Right ventricle myocardium inferior (tissue), 1 donor: ENCODE results near the gene ACSL6. TPM values are rescaled to one million over a fixed set of nuclear protein-coding genes. Genes with fewer than 3 reads are reported as not detected.
"Not testable (repeated sequence)": the region's sequence is repeated elsewhere in the genome, so short reads cannot be mapped to it uniquely, and the experiment has no call there.

Source experiments
- ATAC-seq: fragments of 200-7000 bp; cut with Tn5 transposase; one replicate; pipeline ENCODE4 v1.9.1; 2020; ENCODE audit warnings: mild to moderate bottlenecking, moderate library complexity
- DNase-seq: peaks from one replicate; pipeline ENCODE4 v3.0.0; 2021; ENCODE audit errors: missing footprints
- intact Hi-C: fragments of 100-400 bp; cut with DNase I; formaldehyde crosslinking; loops from one replicate; pipeline ENCODE4 v1.11.0; 2022
- total RNA-seq: library from RNA; stranded (reverse); fragmentation: NEBNext Ultra II Directional; extraction: Animal tissue kit (Norgen Biotek cat#: 25700); gene quantifications from one replicate; pipeline ENCODE4 v1.2.1, GENCODE V29; 2021
- donor health status: DM: no; HTN: yes; CAD: no; lungs with severe emphysema.

The ACSL6 gene
- total RNA-seq, 1 donor from 2014 or later = 3.4 TPM

- DNase-seq (no peak), ATAC-seq (no peak)
- intact Hi-C loops = no loop called here
Observed at GRCh38 chr5:131913603-131914002, 97.9 kb downstream of the ACSL6 start.

- ATAC-seq = no peak
- no peak for DNase-seq
- intact Hi-C loops = no loop called here
Observed at GRCh38 chr5:131906668-131907067, 104.8 kb downstream of the ACSL6 start.

- intact Hi-C loops, ATAC-seq, DNase-seq: not testable (repeated sequence)
Observed at GRCh38 chr5:131902266-131902665, 109.2 kb downstream of the ACSL6 start.

Other genes starting within 250 kb of the ACSL6 start
- gene FNIP1, start 214.6 kb downstream of the ACSL6 start, total RNA-seq = 30.8 TPM
- gene MEIKIN, start 66.0 kb downstream of the ACSL6 start, total RNA-seq = not detected
- not detected for gene IL3, start 49.0 kb upstream of the ACSL6 start, total RNA-seq
- gene CSF2, start 62.1 kb upstream of the ACSL6 start, total RNA-seq = not detected
- 88.7 TPM for gene P4HA2, start 216.2 kb upstream of the ACSL6 start, total RNA-seq
- gene PDLIM4, start 246.0 kb upstream of the ACSL6 start, total RNA-seq = 5.4 TPM